ENCODE results near the gene SSBP4. TPM values are rescaled to one million over a fixed set of nuclear protein-coding genes. Genes with fewer than 3 reads are reported as not detected.

SSBP4 gene
- total and polyA plus RNA-seq, 9 of the 15 experiments (the other 6 are each of a cell fraction or from before 2014, with no cell fraction given), result 1.1 to 189 (median 39.0) TPM

DNA sequence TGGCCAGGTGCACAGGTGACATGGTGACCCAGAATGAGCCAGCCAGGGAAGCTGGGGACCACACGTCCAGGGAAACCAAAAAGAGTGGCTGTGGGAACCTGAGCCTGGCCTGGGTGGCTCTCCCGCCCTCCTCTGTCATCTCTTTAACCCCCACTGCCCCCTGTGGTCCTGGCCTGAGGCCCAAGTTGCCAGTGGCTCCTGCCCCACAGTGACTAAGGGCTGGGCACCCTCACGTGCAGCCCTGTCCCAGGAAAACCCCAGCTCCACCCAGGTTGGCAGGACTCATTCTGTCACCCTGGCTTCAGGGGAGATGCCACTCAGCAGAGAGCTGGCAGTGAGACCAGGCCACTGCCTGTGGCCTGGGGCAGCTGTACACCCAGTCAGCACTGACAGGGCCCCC, 49.3 kb downstream of the SSBP4 start:
- ATAC-seq, result no peak
- ChIA-PET POLR2A (no interaction called here), CTCF (ENCODE audit: low intra/inter-chr PET ratio) (no interaction called here)
- no peak overlapping the region for H3K27ac ChIP-seq (ENCODE audit: extremely low read depth, low read depth, low read length)
- H3K4me3 ChIP-seq, result no peak overlapping the region
- no peak for FAIRE-seq
- H4K20me1 ChIP-seq (replicated peaks; ENCODE audit: control insufficient read depth, insufficient read depth, low read length), result peaks cover 38% of the 10 kb centered on the region
- no peak overlapping the region for H3K4me2 ChIP-seq (ENCODE audit: insufficient read depth, low read length)
- H3K9me3 ChIP-seq (replicated peaks; ENCODE audit: control insufficient read depth, insufficient read depth, low read depth, low read length), result no peaks in the 10 kb centered on the region
- H3K36me3 ChIP-seq (ENCODE audit: control insufficient read depth, insufficient read depth, low read length), result peaks cover 46% of the 10 kb centered on the region; the same call in 2 of the 3 replicates
- no peaks in the 10 kb centered on the region for H3K27me3 ChIP-seq (ENCODE audit: control insufficient read depth in 2 of 2, insufficient read depth in 2 of 2, low read length in 2 of 2)
- DNase-seq (ENCODE audit: extremely low read depth in 1 of 4, low spot score in 3 of 4), result no peak
- no peak overlapping the region for H2AFZ ChIP-seq (ENCODE audit: low read depth, low read length)
- WGBS (ENCODE audit: insufficient coverage, low coverage, missing lambda C conversion rate), result 77% methylated on average over 3 of the region's 3 CpGs
- H3K9me1 ChIP-seq (ENCODE audit: control insufficient read depth, insufficient read depth, low read length), result peaks cover 20% of the 10 kb centered on the region
- peaks cover 6 to 62% of the 10 kb centered on the region in 2 experiments; a peak in 4 of 5 replicates for H3K4me1 ChIP-seq (replicated peaks in 1 of 2; ENCODE audit: control insufficient read depth in 2 of 2, insufficient read depth in 2 of 2, low read length in 2 of 2)
- H3K9ac ChIP-seq (ENCODE audit: insufficient read depth in 1 of 2, low read depth in 2 of 2, low read length in 2 of 2), result peak overlapping the region in 1 of 2 experiments; percentile 63; a peak in 1 of 4 replicates
- intact Hi-C loops (cut with micrococcal nuclease), result loop anchor here (5.0 kb wide), 1 partner anchor 209 kb away; no protein-coding TSS in a partner anchor
- H3K79me2 ChIP-seq (ENCODE audit: control insufficient read depth, insufficient read depth, low read length), result peaks cover 31% of the 10 kb centered on the region
- in situ Hi-C loops (cut with MboI), result loop anchor here (5.0 kb wide), 1 partner anchor 209 kb away; no protein-coding TSS in a partner anchor
- BruUV-seq (replicated peaks), result no TSS peak
- 0 out of 2 replicates have a peak, but pooled peaks have one; percentile 5 for TF ChIP-seq POLR2A (conservative IDR thresholded peaks at IDR 0.05)
- no peak for TF ChIP-seq RBM15 (IDR thresholded peaks at IDR 0.05; ENCODE audit: insufficient read depth, low read length)
- TF ChIP-seq, protein P1, sequence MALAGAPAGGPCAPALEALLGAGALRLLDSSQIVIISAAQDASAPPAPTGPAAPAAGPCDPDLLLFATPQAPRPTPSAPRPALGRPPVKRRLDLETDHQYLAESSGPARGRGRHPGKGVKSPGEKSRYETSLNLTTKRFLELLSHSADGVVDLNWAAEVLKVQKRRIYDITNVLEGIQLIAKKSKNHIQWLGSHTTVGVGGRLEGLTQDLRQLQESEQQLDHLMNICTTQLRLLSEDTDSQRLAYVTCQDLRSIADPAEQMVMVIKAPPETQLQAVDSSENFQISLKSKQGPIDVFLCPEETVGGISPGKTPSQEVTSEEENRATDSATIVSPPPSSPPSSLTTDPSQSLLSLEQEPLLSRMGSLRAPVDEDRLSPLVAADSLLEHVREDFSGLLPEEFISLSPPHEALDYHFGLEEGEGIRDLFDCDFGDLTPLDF (CRISPR knock-in tag; IDR thresholded peaks at IDR 0.05), result no peak
- no peak for TF ChIP-seq NUFIP1 (IDR thresholded peaks at IDR 0.05; ENCODE audit: partially characterized antibody)
- 0 out of 2 replicates have a peak, but pooled peaks have one; percentile 13 for TF ChIP-seq POLR2G (IDR thresholded peaks at IDR 0.05; ENCODE audit: low read depth, low read length)
- TF ChIP-seq, protein P2, sequence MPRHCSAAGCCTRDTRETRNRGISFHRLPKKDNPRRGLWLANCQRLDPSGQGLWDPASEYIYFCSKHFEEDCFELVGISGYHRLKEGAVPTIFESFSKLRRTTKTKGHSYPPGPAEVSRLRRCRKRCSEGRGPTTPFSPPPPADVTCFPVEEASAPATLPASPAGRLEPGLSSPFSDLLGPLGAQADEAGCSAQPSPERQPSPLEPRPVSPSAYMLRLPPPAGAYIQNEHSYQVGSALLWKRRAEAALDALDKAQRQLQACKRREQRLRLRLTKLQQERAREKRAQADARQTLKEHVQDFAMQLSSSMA (CRISPR knock-in tag; IDR thresholded peaks at IDR 0.05), result no peak
- TF ChIP-seq, protein P3, sequence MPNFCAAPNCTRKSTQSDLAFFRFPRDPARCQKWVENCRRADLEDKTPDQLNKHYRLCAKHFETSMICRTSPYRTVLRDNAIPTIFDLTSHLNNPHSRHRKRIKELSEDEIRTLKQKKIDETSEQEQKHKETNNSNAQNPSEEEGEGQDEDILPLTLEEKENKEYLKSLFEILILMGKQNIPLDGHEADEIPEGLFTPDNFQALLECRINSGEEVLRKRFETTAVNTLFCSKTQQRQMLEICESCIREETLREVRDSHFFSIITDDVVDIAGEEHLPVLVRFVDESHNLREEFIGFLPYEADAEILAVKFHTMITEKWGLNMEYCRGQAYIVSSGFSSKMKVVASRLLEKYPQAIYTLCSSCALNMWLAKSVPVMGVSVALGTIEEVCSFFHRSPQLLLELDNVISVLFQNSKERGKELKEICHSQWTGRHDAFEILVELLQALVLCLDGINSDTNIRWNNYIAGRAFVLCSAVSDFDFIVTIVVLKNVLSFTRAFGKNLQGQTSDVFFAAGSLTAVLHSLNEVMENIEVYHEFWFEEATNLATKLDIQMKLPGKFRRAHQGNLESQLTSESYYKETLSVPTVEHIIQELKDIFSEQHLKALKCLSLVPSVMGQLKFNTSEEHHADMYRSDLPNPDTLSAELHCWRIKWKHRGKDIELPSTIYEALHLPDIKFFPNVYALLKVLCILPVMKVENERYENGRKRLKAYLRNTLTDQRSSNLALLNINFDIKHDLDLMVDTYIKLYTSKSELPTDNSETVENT (CRISPR knock-in tag; IDR thresholded peaks at IDR 0.05), result no peak
- TF ChIP-seq, protein P4, sequence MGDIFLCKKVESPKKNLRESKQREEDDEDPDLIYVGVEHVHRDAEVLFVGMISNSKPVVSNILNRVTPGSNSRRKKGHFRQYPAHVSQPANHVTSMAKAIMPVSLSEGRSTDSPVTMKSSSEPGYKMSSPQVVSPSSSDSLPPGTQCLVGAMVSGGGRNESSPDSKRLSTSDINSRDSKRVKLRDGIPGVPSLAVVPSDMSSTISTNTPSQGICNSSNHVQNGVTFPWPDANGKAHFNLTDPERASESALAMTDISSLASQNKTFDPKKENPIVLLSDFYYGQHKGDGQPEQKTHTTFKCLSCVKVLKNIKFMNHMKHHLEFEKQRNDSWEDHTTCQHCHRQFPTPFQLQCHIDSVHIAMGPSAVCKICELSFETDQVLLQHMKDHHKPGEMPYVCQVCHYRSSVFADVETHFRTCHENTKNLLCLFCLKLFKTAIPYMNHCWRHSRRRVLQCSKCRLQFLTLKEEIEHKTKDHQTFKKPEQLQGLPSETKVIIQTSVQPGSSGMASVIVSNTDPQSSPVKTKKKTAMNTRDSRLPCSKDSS (IDR thresholded peaks at IDR 0.05; ENCODE audit: low read depth, partially characterized antibody), result no peak

All from K562 (cell line).